GM18499 (cell line): Measurements from ENCODE around the gene MCAT.

Source experiments
- ATAC-seq: cut with Tn5 transposase; IDR thresholded peaks from one replicate; pipeline ENCODE4 v1.9.1; 2021; ENCODE audit warnings: moderate number of reproducible peaks; ENCODE audit not compliant: insufficient read depth, unreplicated experiment

The MCAT gene

GRCh38 chr22:43101306-43101705, 41.9 kb downstream of the MCAT start:
- no peak for ATAC-seq

DNA sequence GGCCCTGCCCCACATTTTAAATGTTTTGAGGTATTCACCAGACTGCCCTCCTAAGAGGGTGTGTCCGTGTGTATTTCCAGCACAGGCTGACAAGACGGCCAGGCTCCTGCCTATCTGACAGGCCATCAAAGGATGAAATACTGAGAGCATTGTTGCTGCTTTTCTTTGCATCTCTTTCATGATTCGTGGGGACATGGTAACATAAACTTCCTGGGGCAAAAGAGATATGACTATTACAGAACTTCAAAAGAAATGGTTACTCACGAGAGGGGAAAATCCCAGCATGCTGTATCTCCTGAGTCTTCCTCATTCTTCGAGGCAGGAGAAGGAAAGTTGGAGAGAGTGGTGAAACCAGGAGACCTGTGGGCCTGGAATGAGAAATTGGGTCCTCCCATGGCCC, 43.0 kb downstream of the MCAT start:
- ATAC-seq, result no peak

GRCh38 chr22:43099095-43099494, 44.1 kb downstream of the MCAT start:
- ATAC-seq, result no peak

- no peak for ATAC-seq
These were observed 44.8 kb downstream of the MCAT start for GRCh38 chr22:43098356-43098755.

- ATAC-seq, result no peak
These were observed 46.8 kb downstream of the MCAT start for GRCh38 chr22:43096420-43096819.

GRCh38 chr22:43094551-43094950, 48.6 kb downstream of the MCAT start:
- no peak for ATAC-seq

GRCh38 chr22:43094085-43094484, 49.1 kb downstream of the MCAT start:
- ATAC-seq, result no peak

- ATAC-seq, result no peak
These were observed 51.1 kb downstream of the MCAT start for GRCh38 chr22:43092085-43092484.

DNA sequence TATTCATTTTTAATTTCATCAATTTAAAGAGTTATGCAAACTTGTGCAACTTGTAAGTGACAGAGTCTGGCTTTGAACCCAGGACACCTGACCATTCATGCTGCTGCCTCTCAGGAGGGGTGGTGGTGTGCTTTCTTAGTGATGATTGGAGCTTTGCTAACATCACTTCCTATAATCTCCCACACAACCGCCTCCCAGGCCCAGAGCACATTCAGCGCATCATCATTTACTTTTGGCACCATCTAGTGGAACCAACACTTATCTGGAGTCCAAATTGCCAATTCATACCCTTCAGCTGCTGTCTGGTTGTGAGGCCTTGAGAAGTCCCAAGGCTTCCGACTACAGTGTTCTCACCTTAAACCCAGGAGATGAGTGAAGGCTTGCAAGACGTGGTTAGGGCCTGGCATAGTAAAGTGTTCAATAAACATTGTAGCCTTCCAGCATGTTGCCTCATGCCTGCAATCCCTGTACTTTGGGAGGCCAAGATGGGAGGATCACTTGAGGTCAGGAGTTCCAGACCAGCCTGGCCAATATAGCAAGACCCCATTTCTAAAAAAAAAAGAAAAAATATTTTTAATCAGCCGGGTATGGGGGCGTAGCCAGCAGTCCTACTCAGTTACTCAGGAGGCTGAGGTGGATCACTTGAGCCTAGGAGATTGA, 52.9 kb downstream of the MCAT start:
- ATAC-seq, result no peak

DNA sequence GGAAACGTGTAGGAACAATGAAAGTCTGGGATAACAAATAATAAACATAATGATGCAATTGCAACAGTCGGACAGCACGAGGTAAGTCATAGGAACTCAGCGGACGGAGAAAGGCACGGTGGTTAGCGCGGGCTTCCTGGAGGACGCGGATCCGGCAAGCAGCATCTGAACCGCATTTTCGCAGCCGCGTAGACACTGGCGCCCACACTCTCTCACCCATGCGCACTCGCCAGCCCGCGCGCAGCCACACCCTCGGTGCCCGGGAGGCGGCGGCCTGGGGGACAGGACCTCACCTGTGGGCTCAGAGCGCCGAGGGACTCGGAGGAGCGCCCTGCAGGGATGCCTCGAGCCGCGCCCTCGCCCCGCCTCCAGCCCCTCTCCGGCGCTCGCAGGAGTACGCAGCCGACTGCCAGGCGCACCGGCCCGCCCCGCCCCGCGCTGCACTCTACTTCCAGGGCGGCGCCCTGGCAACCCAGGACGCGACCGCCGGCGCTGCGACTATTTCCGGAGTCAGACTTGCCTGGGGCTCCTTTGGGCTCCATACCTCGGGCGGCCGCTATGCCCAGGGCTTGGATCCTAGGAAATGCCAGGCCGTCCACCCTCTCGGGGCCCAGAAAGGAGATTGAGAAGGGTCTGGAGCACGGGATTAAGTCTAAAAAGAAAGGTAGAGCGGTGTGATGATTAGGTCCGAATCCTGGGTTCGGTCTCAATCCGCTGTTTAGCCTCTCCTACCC, 54.0 kb downstream of the MCAT start, which contains the start of gene TTLL1:
Gene TTLL1 (minus strand): TSS at position 408 of the 734 bp plus-strand sequence. CDS start 13,805 bp downstream, outside the sequence.
- ATAC-seq, result no peak

- ATAC-seq, result no peak
These were observed 54.6 kb downstream of the MCAT start for GRCh38 chr22:43088627-43088983.

- ATAC-seq, result no peak
These were observed 57.3 kb downstream of the MCAT start for GRCh38 chr22:43085658-43086606.
